DMS153 (cell line): ENCODE measurements around the gene PAN3.
"Not testable (repeated sequence)": the region's sequence is repeated elsewhere in the genome, so short reads cannot be mapped to it uniquely, and the experiment has no call there.

Source experiments
- DNase-seq: peaks from one replicate; lab custom pipeline; 2025; lab: John Stamatoyannopoulos, UW

PAN3 gene

GRCh38 chr13:28138756-28139470 is 568 bp downstream of the PAN3 start:
- DNase-seq, result peak; percentile 18

GRCh38 chr13:28140433-28141125 is 2.2 kb downstream of the PAN3 start:
- DNase-seq, result no peak

- not testable (repeated sequence) for DNase-seq
Measured at GRCh38 chr13:28141542-28141941, 3.2 kb downstream of the PAN3 start.

GRCh38 chr13:28145049-28145448 is 6.7 kb downstream of the PAN3 start:
- no peak for DNase-seq

- no peak for DNase-seq
Measured at GRCh38 chr13:28147495-28147894, 9.2 kb downstream of the PAN3 start.

GRCh38 chr13:28159057-28159456 is 20.7 kb downstream of the PAN3 start:
- no peak for DNase-seq

- DNase-seq, result no peak
Measured at GRCh38 chr13:28161370-28161769, 23.0 kb downstream of the PAN3 start.

GRCh38 chr13:28163587-28163986 is 25.2 kb downstream of the PAN3 start:
- no peak for DNase-seq

GRCh38 chr13:28166257-28166656 is 27.9 kb downstream of the PAN3 start:
- no peak for DNase-seq

GRCh38 chr13:28171266-28171665 is 32.9 kb downstream of the PAN3 start:
- no peak for DNase-seq

- DNase-seq, result no peak
Measured at GRCh38 chr13:28172947-28173346, 34.6 kb downstream of the PAN3 start.

- DNase-seq, result no peak
Measured at GRCh38 chr13:28173793-28174192, 35.4 kb downstream of the PAN3 start.

GRCh38 chr13:28177327-28177726 is 39.0 kb downstream of the PAN3 start:
- DNase-seq, result no peak

GRCh38 chr13:28177877-28178276 is 39.5 kb downstream of the PAN3 start:
- no peak for DNase-seq

- DNase-seq, result no peak
Measured at GRCh38 chr13:28179974-28180373, 41.6 kb downstream of the PAN3 start.

GRCh38 chr13:28181413-28181812 is 43.1 kb downstream of the PAN3 start:
- DNase-seq, result no peak

GRCh38 chr13:28185256-28185655 is 46.9 kb downstream of the PAN3 start:
- no peak for DNase-seq

GRCh38 chr13:28199089-28199488 is 60.7 kb downstream of the PAN3 start:
- no peak for DNase-seq

GRCh38 chr13:28204043-28204442 is 65.7 kb downstream of the PAN3 start:
- peak; percentile 40 for DNase-seq

GRCh38 chr13:28204690-28205443 is 66.5 kb downstream of the PAN3 start:
- no peak for DNase-seq

- no peak for DNase-seq
Measured at GRCh38 chr13:28218679-28219078, 80.3 kb downstream of the PAN3 start.

GRCh38 chr13:28219408-28220099 is 81.2 kb downstream of the PAN3 start:
- no peak for DNase-seq
